Endodermal cell (in vitro differentiated cells): Measurements from ENCODE around the gene LOXHD1. TPM values are rescaled to one million over a fixed set of nuclear protein-coding genes. Genes with fewer than 3 reads are reported as not detected.

Source experiments
- DNase-seq: peaks from one replicate; pipeline ENCODE4 v3.0.0-alpha.2; 2017
- H3K27ac ChIP-seq: 2 replicates; pipeline ENCODE4 v1.5.1; 2013; ENCODE audit warnings: mild to moderate bottlenecking, low read depth, low read length, moderate library complexity
- H3K27me3 ChIP-seq: 2 replicates; pipeline ENCODE4 v1.6.1; 2013; ENCODE audit warnings: mild to moderate bottlenecking, low read length, moderate library complexity; ENCODE audit not compliant: insufficient read depth, control insufficient read depth, poor library complexity, severe bottlenecking
- H3K36me3 ChIP-seq: 2 replicates; pipeline ENCODE4 v1.7.0; 2013; ENCODE audit warnings: mild to moderate bottlenecking, low read length, moderate library complexity; ENCODE audit not compliant: control insufficient read depth, insufficient read depth
- H3K4me1 ChIP-seq: one replicate; pipeline ENCODE4 v1.7.0; 2013; ENCODE audit warnings: low read length; ENCODE audit not compliant: control insufficient read depth, insufficient read depth
- H3K4me3 ChIP-seq: 2 replicates; pipeline ENCODE4 v1.5.1; 2013; ENCODE audit warnings: mild to moderate bottlenecking, low read length, moderate library complexity
- H3K9ac ChIP-seq: 2 replicates; pipeline ENCODE4 v1.6.1; 2013; ENCODE audit warnings: mild to moderate bottlenecking, low read length, moderate library complexity; ENCODE audit not compliant: poor library complexity, severe bottlenecking; ENCODE audit errors: extremely low read depth
- H3K9me3 ChIP-seq: 2 replicates; pipeline ENCODE4 v1.6.1; 2013; ENCODE audit warnings: mild to moderate bottlenecking, low read length, moderate library complexity; ENCODE audit not compliant: control insufficient read depth
- H3K27ac Mint-ChIP-seq: 2 replicates; pipeline ENCODE4 v1.8.0; 2020; ENCODE audit warnings: mixed read lengths
- H3K27me3 Mint-ChIP-seq: 2 replicates; pipeline ENCODE4 v1.8.0; 2021; ENCODE audit warnings: mild to moderate bottlenecking, mixed read lengths; ENCODE audit not compliant: insufficient read depth
- H3K36me3 Mint-ChIP-seq: 2 replicates; pipeline ENCODE4 v1.8.0; 2020; ENCODE audit warnings: low read depth, mixed read lengths
- H3K4me1 Mint-ChIP-seq: 2 replicates; pipeline ENCODE4 v1.8.0; 2020; ENCODE audit warnings: mixed read lengths
- H3K4me3 Mint-ChIP-seq: 2 replicates; pipeline ENCODE4 v1.8.0; 2020; ENCODE audit warnings: mild to moderate bottlenecking, moderate library complexity, mixed read lengths
- H3K9me3 Mint-ChIP-seq: 2 replicates; pipeline ENCODE4 v1.8.0; 2020; ENCODE audit warnings: mild to moderate bottlenecking, mixed read lengths
- WGBS, 2 experiments: methylation state at CpG; one replicate each; pipeline versions ENCODE4 v1.1.5 to v1.1.7; 2013; ENCODE audit warnings: missing lambda C conversion rate in 2 of 2, mixed read lengths in 1 of 2; ENCODE audit not compliant: insufficient coverage in 1 of 2, insufficient read length in 1 of 2; 5-methylcytosine and 5-hydroxymethylcytosine counted together
- total RNA-seq, 2 donors: library from RNA; stranded (reverse); fragmentation: NEBNext Ultra II Directional in 1 of 2; extraction: Animal tissue kit (Norgen Biotek cat#: 25700) in 1 of 2; gene quantifications; 2 replicates in 1 of 2; 3 replicates in 1 of 2; pipeline ENCODE4 v1.2.1, GENCODE V29; 2021
- TF ChIP-seq, protein P1 (sequence below): fragments of 200-600 bp; sonication (generic); conservative IDR thresholded peaks from 2 replicates; pipeline ENCODE4 v1.5.0; 2021; ENCODE audit warnings: antibody characterized with exemption, mild to moderate bottlenecking

The LOXHD1 gene
- total RNA-seq, 2 donors from 2014 or later: 2.1 TPM; not detected in 1

DNA sequence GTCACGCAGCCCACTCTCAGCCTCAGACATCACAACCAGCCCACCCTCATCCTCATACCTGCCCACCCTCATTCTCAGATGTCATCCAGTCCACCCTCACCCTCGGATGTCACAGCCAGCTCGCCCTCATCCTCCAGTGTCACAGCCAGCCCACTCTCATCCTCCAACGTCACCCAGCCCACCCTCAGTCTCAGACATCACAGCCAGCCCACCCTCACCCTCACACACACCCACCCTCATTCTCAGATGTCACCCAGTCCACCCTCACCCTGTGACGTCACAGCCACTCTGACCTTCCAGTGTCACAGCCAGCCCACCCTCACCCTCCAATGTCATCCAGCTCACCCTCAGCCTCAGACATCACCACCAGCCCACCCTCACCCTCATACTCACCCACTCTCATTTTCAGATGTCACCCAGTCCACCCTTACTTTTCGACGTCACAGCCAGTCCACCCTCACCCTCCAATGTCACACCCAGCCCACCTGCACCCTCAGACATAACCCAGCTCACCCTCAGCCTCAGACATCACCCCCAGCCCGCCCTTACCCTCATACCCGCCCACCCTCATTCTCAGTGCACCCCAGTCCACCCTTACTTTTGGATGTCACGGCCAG is 100.3 kb downstream of the LOXHD1 start:
- no peak for DNase-seq
- Mint-ChIP-seq H3K4me3 (no peak overlapping the region), H3K27ac (no peak overlapping the region), H3K4me1 (peaks cover 2% of the 10 kb centered on the region), H3K9me3 (no peaks in the 10 kb centered on the region), H3K36me3 (no peaks in the 10 kb centered on the region), H3K27me3 (no peaks in the 10 kb centered on the region)
- Histone ChIP-seq H3K27ac (no peak overlapping the region), H3K4me1 (no peaks in the 10 kb centered on the region), H3K36me3 (no peaks in the 10 kb centered on the region), H3K9me3 (no peaks in the 10 kb centered on the region), H3K9ac (no peak overlapping the region), H3K4me3 (no peak overlapping the region), H3K27me3 (no peaks in the 10 kb centered on the region)
- TF ChIP-seq, protein P1, sequence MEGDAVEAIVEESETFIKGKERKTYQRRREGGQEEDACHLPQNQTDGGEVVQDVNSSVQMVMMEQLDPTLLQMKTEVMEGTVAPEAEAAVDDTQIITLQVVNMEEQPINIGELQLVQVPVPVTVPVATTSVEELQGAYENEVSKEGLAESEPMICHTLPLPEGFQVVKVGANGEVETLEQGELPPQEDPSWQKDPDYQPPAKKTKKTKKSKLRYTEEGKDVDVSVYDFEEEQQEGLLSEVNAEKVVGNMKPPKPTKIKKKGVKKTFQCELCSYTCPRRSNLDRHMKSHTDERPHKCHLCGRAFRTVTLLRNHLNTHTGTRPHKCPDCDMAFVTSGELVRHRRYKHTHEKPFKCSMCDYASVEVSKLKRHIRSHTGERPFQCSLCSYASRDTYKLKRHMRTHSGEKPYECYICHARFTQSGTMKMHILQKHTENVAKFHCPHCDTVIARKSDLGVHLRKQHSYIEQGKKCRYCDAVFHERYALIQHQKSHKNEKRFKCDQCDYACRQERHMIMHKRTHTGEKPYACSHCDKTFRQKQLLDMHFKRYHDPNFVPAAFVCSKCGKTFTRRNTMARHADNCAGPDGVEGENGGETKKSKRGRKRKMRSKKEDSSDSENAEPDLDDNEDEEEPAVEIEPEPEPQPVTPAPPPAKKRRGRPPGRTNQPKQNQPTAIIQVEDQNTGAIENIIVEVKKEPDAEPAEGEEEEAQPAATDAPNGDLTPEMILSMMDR: no peak
- WGBS, 2 experiments: 84 to 92% methylated on average over 2 to 10 of the region's 10 CpGs

DNA sequence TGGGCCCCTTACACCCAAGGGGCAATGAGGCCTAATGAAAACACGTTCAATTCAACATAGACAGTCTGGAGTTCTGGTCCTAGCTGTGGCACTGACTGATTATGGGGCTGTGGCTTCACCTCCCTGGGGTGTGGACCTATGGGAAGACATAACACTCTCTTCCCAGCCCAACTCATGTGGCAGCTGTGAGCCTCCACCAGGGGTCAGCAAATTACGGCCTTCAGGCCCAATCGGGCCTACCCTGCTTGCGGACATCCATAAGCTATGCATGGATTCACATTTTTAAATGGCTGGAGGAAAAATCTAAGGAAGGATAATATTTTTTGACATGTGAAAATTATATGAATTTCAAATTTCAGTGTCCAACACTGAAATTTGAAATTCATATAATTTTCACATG is 101.3 kb downstream of the LOXHD1 start:
- H3K4me1 ChIP-seq: no peaks in the 10 kb centered on the region
- Mint-ChIP-seq H3K27me3 (no peaks in the 10 kb centered on the region), H3K4me3 (no peak overlapping the region), H3K27ac (no peak overlapping the region), H3K4me1 (peaks cover 2% of the 10 kb centered on the region), H3K36me3 (no peaks in the 10 kb centered on the region), H3K9me3 (no peaks in the 10 kb centered on the region)
- no peak overlapping the region for H3K9ac ChIP-seq
- H3K27ac ChIP-seq: no peak overlapping the region
- no peak overlapping the region for H3K4me3 ChIP-seq
- no peaks in the 10 kb centered on the region for H3K9me3 ChIP-seq
- peak; percentile 88 for DNase-seq
- H3K36me3 ChIP-seq: no peaks in the 10 kb centered on the region
- TF ChIP-seq, protein P1: peak; percentile 93
- 20 to 53% methylated on average over 1 to 4 of the region's 4 CpGs for WGBS, 2 experiments
- no peaks in the 10 kb centered on the region for H3K27me3 ChIP-seq

DNA sequence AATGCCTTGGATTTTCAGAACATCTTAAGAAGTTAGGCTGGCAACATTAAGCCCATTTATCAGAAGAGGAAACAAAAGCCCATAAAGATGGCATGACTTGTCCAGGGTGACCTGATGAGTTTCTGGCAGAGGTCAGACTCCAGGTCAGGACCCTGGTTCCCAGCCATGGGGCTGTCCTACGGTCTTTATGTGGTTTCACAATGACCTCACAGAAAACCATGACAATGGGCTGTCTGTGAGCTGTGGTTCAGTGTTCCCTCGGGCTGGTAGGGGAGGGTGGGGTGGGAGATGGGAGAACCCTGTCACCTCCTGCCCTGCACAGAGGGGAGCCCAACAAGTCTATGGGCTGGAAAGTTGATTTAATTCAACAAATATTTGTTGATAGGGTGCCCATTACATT is 101.8 kb downstream of the LOXHD1 start:
- Mint-ChIP-seq H3K4me1 (peaks cover 2% of the 10 kb centered on the region), H3K27me3 (no peaks in the 10 kb centered on the region), H3K9me3 (no peaks in the 10 kb centered on the region), H3K4me3 (no peak overlapping the region), H3K27ac (no peak overlapping the region), H3K36me3 (no peaks in the 10 kb centered on the region)
- no peak overlapping the region for H3K9ac ChIP-seq
- no peak for DNase-seq
- no peaks in the 10 kb centered on the region for H3K4me1 ChIP-seq
- H3K9me3 ChIP-seq: no peaks in the 10 kb centered on the region
- no peaks in the 10 kb centered on the region for H3K27me3 ChIP-seq
- 20 to 75% methylated on average over 1 to 2 of the region's 2 CpGs for WGBS, 2 experiments
- H3K36me3 ChIP-seq: no peaks in the 10 kb centered on the region
- TF ChIP-seq, protein P1: no peak
- no peak overlapping the region for H3K4me3 ChIP-seq
- no peak overlapping the region for H3K27ac ChIP-seq
